Kidney epithelial cell (primary cell): Measurements from ENCODE around the gene CTRB2. TPM values are rescaled to one million over a fixed set of nuclear protein-coding genes. Genes with fewer than 3 reads are reported as not detected.

Experiments used
- DNase-seq: peaks from one replicate; pipeline ENCODE4 v3.0.0-alpha.2; 2010; ENCODE audit warnings: low read depth
- H3K27me3 ChIP-seq: 2 replicates; pipeline ENCODE4 v1.6.0; 2011; ENCODE audit warnings: low read length; ENCODE audit not compliant: control insufficient read depth, insufficient read depth
- H3K36me3 ChIP-seq: 2 replicates; pipeline ENCODE4 v1.5.1; 2011; ENCODE audit warnings: low read length; ENCODE audit not compliant: control insufficient read depth, insufficient read depth
- H3K4me3 ChIP-seq: 2 replicates; pipeline ENCODE4 v1.5.1; 2011; ENCODE audit warnings: low read depth, mild to moderate bottlenecking, control low read depth, low read length
- total RNA-seq: library from RNA; depleted of rRNA; stranded (reverse); fragments of >200 nt; gene quantifications from 2 replicates; pipeline ENCODE4 v1.2.3, GENCODE V29; 2015
- TF ChIP-seq, protein P1 (sequence below): IDR thresholded peaks from 2 replicates; pipeline ENCODE4 v1.5.1; 2011; ENCODE audit warnings: mild to moderate bottlenecking, moderate library complexity, low read length, control low read depth, inconsistent platforms; ENCODE audit not compliant: insufficient read depth, poor library complexity, severe bottlenecking

Gene CTRB2
- total RNA-seq, 1 donor from 2014 or later: not detected

DNA sequence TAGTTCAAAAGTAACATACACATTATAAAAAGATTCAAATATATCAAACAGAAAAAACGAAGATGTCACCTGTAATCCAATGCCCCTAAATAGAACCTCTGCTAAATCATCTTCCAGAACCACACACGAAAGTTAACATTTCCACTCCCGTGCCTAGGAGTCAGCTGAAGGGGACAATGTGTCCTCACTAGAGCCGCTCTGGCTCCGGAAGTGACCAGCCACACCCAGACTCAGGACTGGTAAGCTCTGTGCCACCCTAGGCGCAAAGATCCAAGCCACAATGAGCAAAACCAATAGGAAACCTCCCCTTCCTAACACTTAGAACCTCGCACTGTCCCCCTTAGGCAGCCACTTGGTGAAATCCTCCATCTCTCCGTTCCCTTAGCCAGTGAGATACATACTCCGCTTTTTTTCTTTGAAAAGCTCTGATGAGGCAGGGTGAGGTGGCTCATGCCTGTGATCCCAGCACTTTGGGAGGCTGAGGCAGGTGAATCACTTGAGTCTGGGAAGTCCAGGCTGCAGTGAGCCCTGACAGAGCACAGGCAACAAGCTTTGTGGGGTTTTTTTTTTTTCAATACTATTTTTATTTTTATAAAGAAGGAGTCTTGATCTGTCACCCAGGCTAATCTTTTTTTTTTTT is 23.6 kb upstream of the CTRB2 start:
- peaks cover 11% of the 10 kb centered on the region for H3K36me3 ChIP-seq
- DNase-seq: no peak
- no peak overlapping the region for H3K4me3 ChIP-seq
- TF ChIP-seq, protein P1, sequence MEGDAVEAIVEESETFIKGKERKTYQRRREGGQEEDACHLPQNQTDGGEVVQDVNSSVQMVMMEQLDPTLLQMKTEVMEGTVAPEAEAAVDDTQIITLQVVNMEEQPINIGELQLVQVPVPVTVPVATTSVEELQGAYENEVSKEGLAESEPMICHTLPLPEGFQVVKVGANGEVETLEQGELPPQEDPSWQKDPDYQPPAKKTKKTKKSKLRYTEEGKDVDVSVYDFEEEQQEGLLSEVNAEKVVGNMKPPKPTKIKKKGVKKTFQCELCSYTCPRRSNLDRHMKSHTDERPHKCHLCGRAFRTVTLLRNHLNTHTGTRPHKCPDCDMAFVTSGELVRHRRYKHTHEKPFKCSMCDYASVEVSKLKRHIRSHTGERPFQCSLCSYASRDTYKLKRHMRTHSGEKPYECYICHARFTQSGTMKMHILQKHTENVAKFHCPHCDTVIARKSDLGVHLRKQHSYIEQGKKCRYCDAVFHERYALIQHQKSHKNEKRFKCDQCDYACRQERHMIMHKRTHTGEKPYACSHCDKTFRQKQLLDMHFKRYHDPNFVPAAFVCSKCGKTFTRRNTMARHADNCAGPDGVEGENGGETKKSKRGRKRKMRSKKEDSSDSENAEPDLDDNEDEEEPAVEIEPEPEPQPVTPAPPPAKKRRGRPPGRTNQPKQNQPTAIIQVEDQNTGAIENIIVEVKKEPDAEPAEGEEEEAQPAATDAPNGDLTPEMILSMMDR: no peak
- H3K27me3 ChIP-seq: no peaks in the 10 kb centered on the region

DNA sequence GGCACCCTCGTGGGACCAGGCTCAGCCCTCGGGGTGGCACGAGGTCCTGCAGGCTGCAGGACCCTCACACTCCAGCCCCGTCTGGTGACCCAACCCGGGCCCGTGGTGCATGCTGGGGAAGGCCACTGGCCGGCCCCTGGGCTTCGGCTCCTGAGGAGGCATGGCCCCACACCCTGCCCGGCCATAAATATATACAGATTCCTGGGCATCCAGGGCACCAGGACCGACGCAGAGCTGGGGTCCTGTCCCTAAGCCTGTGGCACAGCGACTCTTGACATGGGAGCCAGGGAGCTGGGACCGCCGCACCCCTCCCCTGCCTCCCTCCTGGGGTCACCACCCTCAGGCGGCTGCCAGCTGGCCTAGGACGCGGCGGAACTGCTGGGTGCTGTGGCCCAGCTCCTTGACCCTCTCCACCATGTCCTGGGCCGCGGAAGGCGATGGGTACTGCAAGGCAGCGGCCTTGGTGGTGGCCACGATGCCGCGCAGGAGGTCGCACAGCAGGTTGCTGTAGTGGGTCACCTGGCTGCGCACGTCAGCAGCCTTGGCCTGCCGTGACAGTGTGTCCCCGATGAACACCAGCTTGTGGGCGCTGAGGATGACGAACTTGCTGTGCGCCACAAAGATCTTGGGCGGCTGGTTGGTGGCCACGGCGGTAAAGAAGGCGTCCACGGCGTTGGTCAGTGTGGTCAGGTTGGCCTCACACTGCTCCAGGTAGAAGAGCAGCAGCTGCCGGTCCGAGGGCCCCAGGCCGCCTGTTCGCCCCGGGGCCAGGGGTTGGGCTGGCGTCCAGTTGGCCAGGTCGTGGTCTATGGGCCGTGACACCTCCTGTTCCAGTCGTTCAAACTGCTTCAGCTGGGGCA is 22.4 kb upstream of the CTRB2 start:
- peaks cover 6% of the 10 kb centered on the region for H3K36me3 ChIP-seq
- DNase-seq: no peak
- H3K27me3 ChIP-seq: peaks cover 4% of the 10 kb centered on the region
- TF ChIP-seq, protein P1: no peak
- H3K4me3 ChIP-seq: no peak overlapping the region

DNA sequence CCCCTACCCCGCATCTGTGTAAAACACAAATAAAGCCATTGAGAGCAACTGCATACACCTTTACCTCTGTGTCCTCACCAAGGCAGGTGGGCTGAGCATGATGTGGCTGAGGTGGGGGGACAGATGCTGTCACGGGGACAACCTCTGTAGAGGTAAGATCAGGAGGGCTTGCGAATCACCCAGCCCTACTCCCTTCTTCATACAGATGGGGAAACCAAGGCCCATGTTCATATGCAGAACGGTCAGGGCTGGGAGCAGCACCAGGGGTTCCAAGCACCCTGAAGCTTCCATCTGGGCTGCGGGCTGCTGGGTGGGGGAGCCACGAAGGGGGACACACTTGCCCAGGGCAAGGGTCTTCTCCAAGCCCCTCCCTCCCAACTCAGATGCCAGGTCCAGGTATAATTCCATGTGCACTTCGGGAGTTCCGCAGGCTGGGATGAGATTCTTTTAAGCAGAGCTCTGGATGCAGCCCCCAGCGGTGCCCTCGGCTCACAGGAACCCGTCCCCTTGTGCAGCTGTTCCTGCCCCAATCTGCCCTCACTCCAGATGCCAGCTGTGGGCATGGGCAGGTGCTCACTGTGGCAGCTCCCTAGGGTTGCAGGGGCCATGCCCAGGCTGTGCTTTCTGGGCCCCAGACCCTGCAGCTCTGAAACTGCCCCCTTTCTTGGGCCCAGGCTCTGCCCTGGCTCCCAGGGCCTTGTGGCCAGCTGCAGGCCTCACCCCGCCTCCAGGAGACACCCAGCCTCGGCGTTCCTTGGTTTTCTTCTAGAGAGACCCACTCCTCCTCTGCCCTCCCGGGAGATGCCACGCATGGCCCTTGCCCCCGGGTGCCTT is 21.4 kb upstream of the CTRB2 start:
- Histone ChIP-seq H3K27me3 (peaks cover 6% of the 10 kb centered on the region), H3K36me3 (peaks cover 5% of the 10 kb centered on the region), H3K4me3 (no peak overlapping the region)
- TF ChIP-seq, protein P1: no peak
- no peak for DNase-seq

DNA sequence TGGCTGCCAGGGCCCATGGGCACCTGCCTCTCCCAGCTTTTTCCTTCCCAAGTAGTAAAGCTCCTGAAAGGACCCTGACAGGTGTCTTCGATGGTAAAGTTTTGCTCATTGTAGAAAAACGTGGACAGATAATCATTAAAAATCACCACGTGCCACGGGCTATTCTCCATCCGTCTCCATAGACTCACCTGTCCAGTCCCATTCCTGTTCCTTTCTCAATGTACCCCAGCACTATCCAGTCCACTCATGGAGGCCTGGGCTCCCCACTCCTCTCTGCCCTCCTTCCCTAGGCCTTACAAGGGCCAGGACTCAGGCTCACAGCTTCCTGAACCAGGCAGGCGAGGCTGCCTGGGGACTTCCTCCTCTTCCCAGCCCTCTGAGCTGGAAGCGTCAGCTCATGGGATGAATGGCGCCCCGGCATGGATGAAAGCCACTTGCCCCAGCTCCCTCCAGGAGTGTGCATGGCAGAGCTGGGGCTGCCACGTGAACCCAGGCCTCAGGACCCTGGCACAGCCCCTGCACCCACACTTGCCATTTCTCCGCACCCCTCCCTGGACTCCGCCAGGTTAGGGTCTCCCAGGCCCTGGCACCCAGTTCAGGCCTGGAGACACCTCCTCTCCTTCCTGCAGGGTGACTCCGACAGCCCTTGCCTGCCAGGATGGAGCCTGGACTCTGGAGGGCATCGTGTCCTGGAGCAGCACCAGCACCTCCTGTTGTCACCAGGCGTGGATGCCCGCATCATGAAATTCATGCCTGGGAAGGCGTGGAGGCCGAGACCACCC is 20.6 kb upstream of the CTRB2 start:
- DNase-seq: no peak
- no peak overlapping the region for H3K4me3 ChIP-seq
- TF ChIP-seq, protein P1: no peak
- H3K36me3 ChIP-seq: peaks cover 5% of the 10 kb centered on the region
- peaks cover 6% of the 10 kb centered on the region for H3K27me3 ChIP-seq

DNA sequence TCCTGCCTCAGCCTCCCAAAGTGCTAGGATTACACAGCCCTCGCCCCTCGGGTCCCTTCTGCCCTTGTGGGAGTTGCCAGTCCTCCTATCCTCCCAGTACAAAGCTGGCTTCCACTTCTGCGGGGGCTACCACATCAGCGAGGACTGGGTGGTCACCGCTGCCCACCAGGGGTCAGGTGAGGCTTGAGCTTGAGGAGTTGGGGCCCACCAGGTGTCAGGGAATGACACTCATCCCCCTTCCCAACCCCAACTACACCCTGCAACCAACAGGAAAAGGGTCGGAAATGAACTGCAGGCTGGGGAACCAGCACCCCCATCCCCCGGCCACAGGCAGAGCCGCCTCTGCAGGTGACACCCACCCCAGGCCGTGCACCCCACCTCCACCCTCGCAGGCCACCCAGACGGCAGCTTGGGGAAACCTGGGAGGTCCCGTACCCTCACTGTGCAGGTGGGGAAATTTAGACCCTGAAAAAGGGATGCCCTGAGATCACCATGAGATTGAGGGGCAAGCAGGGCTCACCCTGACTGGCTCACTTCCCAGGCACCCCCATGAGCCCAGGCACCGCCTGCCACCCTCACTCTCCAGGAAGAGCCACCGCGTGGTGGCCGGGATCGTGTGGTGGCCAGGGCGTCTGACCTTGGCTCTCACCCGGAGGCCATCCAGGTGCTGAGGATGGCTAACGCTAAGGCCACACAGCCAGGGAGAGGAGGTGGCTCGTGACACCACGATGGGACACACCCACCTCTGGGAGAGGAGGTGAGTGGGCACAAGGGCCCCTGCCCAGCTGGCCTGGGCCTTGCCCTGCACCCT is 19.8 kb upstream of the CTRB2 start:
- TF ChIP-seq, protein P1: no peak
- peaks cover 5% of the 10 kb centered on the region for H3K36me3 ChIP-seq
- DNase-seq: no peak
- no peak overlapping the region for H3K4me3 ChIP-seq
- H3K27me3 ChIP-seq: peaks cover 6% of the 10 kb centered on the region
